Stimulated activated CD8-positive, alpha-beta memory T cell treated with anti-CD3 and anti-CD28 coated beads, Interleukin-15, amount 100 ng/mL, for 24 hours (primary cell): ENCODE measurements around the gene TNS3.
"Not testable (repeated sequence)": the region's sequence is repeated elsewhere in the genome, so short reads cannot be mapped to it uniquely, and the experiment has no call there.

Source experiments
- DNase-seq: peaks from one replicate; pipeline ENCODE4 v3.0.0-alpha.2; 2020; ENCODE audit warnings: low read depth

The TNS3 gene

DNA sequence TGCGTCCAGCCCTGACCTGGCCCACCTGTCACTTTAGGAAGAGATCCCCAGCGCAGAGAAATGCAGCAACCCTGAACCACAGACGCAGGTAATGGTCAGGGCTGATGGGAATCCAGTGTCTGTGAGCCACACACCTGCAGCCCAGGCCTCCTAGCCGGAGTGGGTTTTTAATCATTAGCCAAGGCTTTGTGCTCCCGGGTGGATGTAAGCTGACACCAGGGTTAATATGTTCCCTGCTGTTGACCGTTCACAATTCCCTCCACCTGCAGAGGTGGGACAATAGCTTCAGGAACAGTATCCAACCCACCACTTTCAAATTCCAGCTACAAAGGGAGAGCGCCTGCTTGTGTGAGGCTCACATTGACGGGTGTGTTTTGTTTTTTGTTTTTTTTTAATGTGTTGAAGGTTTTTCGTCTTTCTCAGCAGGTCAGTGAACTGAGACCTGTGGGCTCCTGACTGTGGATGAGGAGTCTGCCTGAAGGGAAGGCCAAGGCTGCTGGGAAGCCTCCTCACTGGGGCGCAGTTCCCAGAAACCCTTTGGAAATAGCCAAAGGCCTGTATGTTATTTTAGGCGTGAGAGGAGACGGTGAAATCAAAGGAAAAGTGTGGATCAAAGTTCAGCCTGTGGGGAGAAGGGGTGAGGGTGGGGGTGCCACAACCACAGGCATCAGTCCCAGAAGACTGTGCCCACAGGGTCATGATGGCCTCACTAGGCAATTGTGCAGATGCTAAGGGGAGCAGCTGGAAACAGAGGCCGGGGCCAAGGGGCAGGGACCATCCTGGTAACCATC lies 111.1 kb downstream of the TNS3 start:
- no peak for DNase-seq

DNA sequence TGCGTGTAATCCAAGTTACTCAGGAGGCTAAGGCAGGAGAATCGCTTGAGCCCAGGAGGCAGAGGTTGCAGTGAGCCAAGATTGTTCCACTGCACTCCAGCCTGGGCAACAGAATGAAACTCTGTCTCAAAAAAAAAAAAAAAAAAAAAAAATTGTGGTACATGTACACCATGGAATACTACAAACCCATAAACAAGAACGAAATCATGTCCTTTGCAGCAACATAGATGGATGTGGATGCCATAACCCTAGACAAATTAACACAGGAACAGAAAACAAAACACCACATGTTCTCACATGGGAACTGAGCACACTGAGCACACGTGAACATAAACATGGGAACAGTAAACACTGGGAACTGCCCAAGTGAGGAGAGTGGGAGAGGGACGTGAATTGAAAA lies 112.1 kb downstream of the TNS3 start:
- not testable (repeated sequence) for DNase-seq

- no peak for DNase-seq
Observed at GRCh38 chr7:47466832-47467231, 115.1 kb downstream of the TNS3 start.

GRCh38 chr7:47465191-47465590 lies 116.7 kb downstream of the TNS3 start:
- no peak for DNase-seq

- DNase-seq: no peak
Observed at GRCh38 chr7:47464266-47464665, 117.6 kb downstream of the TNS3 start.

DNA sequence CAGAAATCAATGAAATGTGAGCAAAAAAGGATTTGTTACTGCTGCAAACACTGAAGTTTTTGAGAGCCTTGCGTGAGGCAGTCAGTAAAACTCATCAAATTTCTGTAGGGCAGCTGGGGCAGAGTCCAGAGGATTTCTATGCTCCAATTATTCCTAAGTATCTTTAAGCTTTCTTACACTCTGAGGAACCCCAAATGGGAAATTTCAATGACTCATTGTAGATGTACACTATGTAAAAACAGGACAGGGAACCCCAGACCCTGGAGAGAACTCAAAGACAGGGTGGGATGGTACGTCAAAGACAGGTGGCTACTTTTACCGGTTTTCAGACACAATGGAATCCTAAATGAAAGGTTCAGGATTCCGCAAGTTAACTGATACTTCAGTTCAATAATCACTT lies 120.2 kb downstream of the TNS3 start:
- DNase-seq: no peak

- no peak for DNase-seq
Observed at GRCh38 chr7:47461161-47461560, 120.8 kb downstream of the TNS3 start.

GRCh38 chr7:47460251-47460989 lies 121.5 kb downstream of the TNS3 start:
- no peak for DNase-seq

GRCh38 chr7:47458486-47458885 lies 123.4 kb downstream of the TNS3 start:
- no peak for DNase-seq

DNA sequence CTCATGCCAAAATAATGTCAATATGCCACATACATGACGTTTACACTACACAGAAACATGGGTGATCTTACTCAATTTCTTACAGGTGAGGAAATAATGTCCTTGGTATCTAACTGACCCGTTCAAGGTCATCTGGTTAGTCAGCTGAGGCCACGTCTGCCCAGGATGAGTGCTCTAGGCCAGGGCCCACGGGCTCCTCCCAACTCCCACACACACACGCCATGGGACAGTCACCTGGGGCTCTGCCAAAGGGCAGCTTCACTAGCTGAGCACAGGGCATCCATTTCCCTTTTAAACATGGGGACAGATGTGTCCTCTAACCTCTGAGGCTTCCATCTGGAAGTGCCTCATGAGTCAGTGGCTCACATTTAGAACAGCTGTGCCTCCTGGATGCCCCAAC lies 123.9 kb downstream of the TNS3 start:
- DNase-seq: no peak

DNA sequence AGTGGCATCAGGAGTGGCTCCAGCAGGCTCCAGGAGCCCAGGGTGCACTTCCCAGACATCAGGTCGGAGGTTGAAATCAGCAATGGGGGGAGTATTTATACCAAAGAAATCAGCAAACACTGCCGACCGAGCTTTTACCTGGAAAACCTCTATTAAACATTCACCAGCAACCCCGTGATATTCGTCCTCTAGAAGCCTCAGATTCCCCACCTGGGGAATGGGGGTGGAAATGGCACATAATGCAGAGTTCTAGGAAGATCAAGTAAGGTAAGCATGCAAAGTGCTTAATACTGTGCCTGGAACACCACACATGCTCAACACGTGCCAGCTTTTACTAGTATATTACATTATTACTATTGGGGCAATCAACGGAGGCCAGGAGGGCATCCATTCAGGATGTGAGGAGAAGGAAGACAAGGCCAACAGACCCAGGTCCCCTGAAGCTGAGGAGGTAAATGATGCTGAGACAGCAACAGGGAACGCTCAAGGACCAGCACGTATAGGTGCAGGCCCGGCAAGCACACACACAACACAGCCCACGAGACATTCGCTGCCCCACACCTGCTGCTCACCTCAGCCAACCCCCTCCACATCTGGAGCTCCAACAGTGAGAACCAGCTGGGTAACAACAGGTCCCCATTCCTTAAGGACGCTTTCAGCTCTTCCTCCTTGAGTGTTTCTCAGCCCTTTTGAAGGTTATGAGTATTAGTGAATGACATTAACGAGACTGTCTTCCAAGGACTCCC lies 125.5 kb downstream of the TNS3 start:
- DNase-seq: no peak

DNA sequence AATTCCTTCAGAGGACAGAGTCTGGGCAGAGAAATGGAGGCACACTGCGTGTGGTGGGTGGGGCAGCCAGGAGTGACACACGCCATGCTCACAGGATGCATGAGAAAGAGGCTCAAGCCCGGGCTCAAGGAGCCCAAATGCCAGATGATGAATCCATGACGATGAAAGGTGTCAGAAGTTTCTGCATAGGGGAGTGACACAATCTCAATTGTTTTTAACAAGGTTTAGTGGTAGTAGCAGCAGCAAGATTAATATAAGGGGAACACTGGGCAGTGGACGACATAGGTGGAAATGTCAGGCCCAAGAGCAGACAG lies 126.1 kb downstream of the TNS3 start:
- DNase-seq: no peak

- no peak for DNase-seq
Observed at GRCh38 chr7:47454974-47455871, 126.7 kb downstream of the TNS3 start.

GRCh38 chr7:47454069-47454973 lies 127.6 kb downstream of the TNS3 start:
- no peak for DNase-seq

GRCh38 chr7:47453093-47454061 lies 128.5 kb downstream of the TNS3 start:
- no peak for DNase-seq

DNA sequence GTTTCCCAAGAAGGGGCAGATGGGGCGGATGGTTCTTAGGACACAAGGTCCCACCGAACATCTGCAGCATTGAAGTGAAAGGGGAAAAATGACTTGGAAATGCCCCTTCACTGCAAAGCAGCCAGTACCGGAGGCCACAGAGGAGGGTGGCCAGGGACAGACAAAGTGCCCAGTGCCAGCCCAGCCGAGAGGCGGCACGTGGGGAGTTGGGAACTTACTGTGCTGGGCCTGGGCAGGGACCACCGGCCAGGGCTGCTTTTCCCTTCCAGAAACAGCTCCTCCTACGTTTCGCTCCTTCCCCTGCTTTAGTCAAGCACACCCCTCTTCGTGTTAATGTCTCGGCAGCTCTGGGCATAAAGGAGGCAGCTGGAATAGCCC lies 129.2 kb downstream of the TNS3 start:
- no peak for DNase-seq

DNA sequence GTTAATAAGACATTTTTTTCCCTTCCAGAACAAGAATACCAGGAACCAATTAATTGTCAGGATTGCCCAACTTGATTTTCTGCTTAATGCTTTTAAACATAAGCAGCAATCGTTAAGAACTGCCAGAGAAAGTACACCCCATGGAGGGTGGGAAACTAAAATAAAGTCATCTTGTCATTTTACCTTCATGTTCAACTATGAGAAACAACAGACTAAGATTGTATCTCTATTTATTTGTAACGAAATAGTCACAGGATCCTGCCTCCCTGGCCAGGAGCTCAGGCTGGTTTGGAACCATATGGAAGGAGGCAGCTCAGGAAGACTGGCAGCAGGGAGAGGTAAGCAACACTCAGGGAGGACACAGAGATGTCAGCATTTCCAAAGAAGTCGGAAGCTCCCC lies 129.6 kb downstream of the TNS3 start:
- DNase-seq: no peak

DNA sequence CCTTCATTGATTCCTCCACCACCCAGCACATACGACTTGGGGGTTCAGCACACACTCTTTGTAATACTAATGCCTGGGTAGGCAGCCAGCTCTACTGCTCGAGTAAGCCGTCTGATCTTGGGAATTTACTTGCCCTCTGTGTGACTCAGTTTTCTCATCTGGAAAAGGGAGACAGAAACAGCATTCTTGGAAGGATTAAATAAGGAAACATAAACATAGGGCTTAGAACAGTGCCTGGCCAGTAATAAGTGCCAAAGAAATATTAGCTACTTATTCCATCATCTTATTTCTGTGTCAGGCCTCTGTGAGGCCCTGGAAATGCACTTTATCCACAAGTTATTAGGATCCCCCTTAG lies 130.1 kb downstream of the TNS3 start:
- no peak for DNase-seq

GRCh38 chr7:47449810-47450590 lies 131.9 kb downstream of the TNS3 start:
- DNase-seq: no peak
